NCI-H1930 (cell line): Measurements from ENCODE around the gene ZNF592.
A peak's percentile ranks its signal among the peaks of the same experiment; 100 is the strongest.
"Not testable (repeated sequence)": the region's sequence is repeated elsewhere in the genome, so short reads cannot be mapped to it uniquely, and the experiment has no call there.

ENCODE experiments used
- DNase-seq, 2 experiments: peaks; one replicate each; lab custom pipeline; 2025; lab: John Stamatoyannopoulos, UW

The ZNF592 gene

GRCh38 chr15:84748274-84749110, at the start of gene ZNF592:
Gene ZNF592, plus strand, starts transcription at chr15:84748592. Its CDS starts 34,084 bp downstream, at chr15:84782676.
- DNase-seq = peak; percentile 44 to 55

- DNase-seq = no peak
These were observed 48.7 kb upstream of the ZNF592 start for GRCh38 chr15:84699538-84700191.

- DNase-seq = no peak
These were observed 45.4 kb upstream of the ZNF592 start for GRCh38 chr15:84702961-84703482.

GRCh38 chr15:84703808-84704207, 44.6 kb upstream of the ZNF592 start:
- DNase-seq = no peak

- no peak for DNase-seq
These were observed 34.0 kb upstream of the ZNF592 start for GRCh38 chr15:84714372-84714771.

GRCh38 chr15:84714821-84715220, 33.6 kb upstream of the ZNF592 start:
- DNase-seq = no peak

- no peak for DNase-seq
These were observed 32.9 kb upstream of the ZNF592 start for GRCh38 chr15:84715441-84716035.

GRCh38 chr15:84716036-84716732, 32.2 kb upstream of the ZNF592 start, which contains the start of gene SEC11A:
Gene SEC11A, minus strand, starts transcription at chr15:84716139. Its CDS starts 64 bp downstream, at chr15:84716075.
- peak; percentile 62 to 72 for DNase-seq

GRCh38 chr15:84721371-84721770, 27.0 kb upstream of the ZNF592 start:
- DNase-seq = no peak

GRCh38 chr15:84722628-84723027, 25.8 kb upstream of the ZNF592 start:
- DNase-seq = no peak

GRCh38 chr15:84725001-84725491, 23.3 kb upstream of the ZNF592 start:
- DNase-seq = no peak

GRCh38 chr15:84727429-84727828, 21.0 kb upstream of the ZNF592 start:
- no peak for DNase-seq

- no peak for DNase-seq
These were observed 16.6 kb upstream of the ZNF592 start for GRCh38 chr15:84731774-84732173.

GRCh38 chr15:84734794-84735479, 13.5 kb upstream of the ZNF592 start:
- no peak for DNase-seq

- not testable (repeated sequence) for DNase-seq
These were observed 12.8 kb upstream of the ZNF592 start for GRCh38 chr15:84735480-84736061.

GRCh38 chr15:84736375-84736774, 12.0 kb upstream of the ZNF592 start:
- DNase-seq = no peak

GRCh38 chr15:84737005-84737404, 11.4 kb upstream of the ZNF592 start:
- no peak for DNase-seq

- DNase-seq = no peak
These were observed 7.7 kb upstream of the ZNF592 start for GRCh38 chr15:84740691-84741090.

GRCh38 chr15:84741121-84741520, 7.3 kb upstream of the ZNF592 start:
- DNase-seq = no peak

GRCh38 chr15:84747416-84748273, 747 bp upstream of the ZNF592 start:
- peak; percentile 23 to 54 for DNase-seq
